Tongue (tissue), 2 donors: Measurements from ENCODE around the gene MEGF9. TPM values are rescaled to one million over a fixed set of nuclear protein-coding genes. Genes with fewer than 3 reads are reported as not detected.

Source experiments
- DNase-seq: peaks from one replicate; pipeline ENCODE4 v3.0.0-alpha.2; 2015
- total RNA-seq: library from RNA; depleted of rRNA; stranded (reverse); fragments of >200 nt; gene quantifications from one replicate; pipeline ENCODE4 v1.2.3, GENCODE V29; 2014

Gene MEGF9
- total RNA-seq, 1 donor from 2014 or later = 14.4 TPM

DNA sequence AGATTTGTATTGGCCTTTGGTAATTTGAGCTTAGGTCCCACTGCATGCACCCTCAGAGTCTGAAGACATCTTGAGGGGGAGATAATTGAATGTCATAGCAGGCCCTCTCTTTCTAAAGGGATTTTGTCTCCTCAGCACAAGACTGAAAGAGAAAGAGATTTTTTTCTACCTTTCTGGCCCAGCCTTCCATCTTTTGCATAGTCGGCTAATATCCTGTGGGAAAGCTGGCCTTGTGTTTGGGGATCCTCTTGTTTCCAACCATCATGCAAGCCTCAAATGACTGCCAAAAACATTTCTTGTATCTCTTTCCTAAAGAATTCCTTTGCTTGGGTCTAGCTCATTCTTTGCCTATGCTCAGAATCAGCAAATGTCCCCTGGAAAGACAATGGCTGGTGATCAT is 92.3 kb downstream of the MEGF9 start:
- no peak for DNase-seq

- DNase-seq = peak; percentile 84
These were observed 94.3 kb downstream of the MEGF9 start for GRCh38 chr9:120619751-120620655.

GRCh38 chr9:120616966-120617935 is 97.0 kb downstream of the MEGF9 start:
- no peak for DNase-seq

DNA sequence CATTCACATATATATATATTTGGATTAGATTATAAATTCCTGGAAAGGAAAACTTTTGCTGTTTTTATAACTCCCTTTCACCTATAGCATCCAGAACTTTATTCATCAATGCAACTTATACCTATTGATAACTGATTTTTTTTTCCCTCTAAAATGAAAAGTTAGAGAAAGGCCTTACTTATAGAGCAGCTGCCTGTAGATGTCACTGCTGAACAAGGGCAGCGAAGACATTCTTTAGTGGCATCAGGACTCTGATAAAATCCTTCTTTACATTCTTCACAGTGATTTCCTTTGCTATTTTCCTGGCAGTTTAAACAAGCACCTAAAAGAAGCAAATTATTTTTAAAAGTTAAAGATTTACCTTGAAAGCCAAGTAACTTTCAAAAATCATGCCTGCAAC is 102.1 kb downstream of the MEGF9 start:
- no peak for DNase-seq

- no peak for DNase-seq
These were observed 102.6 kb downstream of the MEGF9 start for GRCh38 chr9:120611690-120612068.

GRCh38 chr9:120610975-120611689 is 103.1 kb downstream of the MEGF9 start:
- DNase-seq = no peak

- DNase-seq = no peak
These were observed 104.6 kb downstream of the MEGF9 start for GRCh38 chr9:120609636-120610035.

- no peak for DNase-seq
These were observed 105.8 kb downstream of the MEGF9 start for GRCh38 chr9:120608421-120608820.

- no peak for DNase-seq
These were observed 110.7 kb downstream of the MEGF9 start for GRCh38 chr9:120603591-120603990.

GRCh38 chr9:120603010-120603409 is 111.3 kb downstream of the MEGF9 start:
- no peak for DNase-seq

- no peak for DNase-seq
These were observed 120.4 kb downstream of the MEGF9 start for GRCh38 chr9:120593955-120594277.

- no peak for DNase-seq
These were observed 120.9 kb downstream of the MEGF9 start for GRCh38 chr9:120593250-120593954.

GRCh38 chr9:120592210-120592609 is 122.1 kb downstream of the MEGF9 start:
- no peak for DNase-seq

- peak; percentile 42 for DNase-seq
These were observed 126.9 kb downstream of the MEGF9 start for GRCh38 chr9:120587328-120587727.

GRCh38 chr9:120583958-120584369 is 130.3 kb downstream of the MEGF9 start:
- peak; percentile 91 for DNase-seq

DNA sequence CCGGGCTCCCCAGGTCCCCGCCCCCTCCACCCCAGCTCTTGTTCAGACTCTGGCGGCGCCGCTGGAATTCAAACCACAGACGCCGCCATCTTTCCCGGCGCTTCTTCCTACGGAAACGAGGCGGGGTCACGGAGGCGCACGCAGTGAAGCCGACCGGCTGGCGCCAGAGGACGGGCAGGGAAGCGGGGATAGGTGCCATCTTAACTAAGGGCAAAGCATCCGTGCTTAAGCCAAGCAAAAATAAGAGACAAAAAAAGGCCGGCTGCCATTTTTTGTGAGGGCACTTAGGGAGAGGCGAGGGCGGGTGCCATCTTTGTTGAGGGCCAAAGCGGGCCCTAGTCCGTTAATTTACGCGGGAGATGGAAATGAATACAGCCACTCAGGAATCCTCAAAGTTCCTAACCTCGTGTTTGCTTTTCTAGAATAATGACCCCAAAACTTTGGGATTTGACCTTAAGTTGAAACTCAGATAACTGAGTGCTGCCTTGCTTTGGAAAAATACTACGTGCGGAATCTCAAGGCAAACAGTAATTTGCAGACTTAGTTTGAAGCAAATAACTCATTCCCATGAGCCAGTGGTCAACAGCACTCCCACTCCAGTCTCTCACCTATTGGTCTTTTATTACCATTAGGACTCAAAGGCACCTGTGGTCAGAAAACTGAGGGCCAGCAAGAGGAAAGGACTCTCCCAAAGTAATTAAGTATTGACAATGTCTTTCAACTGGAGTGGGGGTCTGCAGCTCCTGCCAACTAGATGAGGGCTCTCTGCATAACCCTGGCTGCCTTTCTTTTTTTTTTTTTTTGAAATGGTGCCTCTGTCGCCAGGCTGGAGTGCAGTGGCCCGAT is 134.0 kb downstream of the MEGF9 start, which contains the start of gene CDK5RAP2:
Gene CDK5RAP2 (minus strand): TSS at position 117 of the 846 bp plus-strand sequence. CDS start 189 bp downstream, outside the sequence.
- DNase-seq = peak; percentile 99

- DNase-seq = peak; percentile 11
These were observed 134.9 kb downstream of the MEGF9 start for GRCh38 chr9:120579139-120580050.

- DNase-seq = no peak
These were observed 139.8 kb downstream of the MEGF9 start for GRCh38 chr9:120574473-120574872.

DNA sequence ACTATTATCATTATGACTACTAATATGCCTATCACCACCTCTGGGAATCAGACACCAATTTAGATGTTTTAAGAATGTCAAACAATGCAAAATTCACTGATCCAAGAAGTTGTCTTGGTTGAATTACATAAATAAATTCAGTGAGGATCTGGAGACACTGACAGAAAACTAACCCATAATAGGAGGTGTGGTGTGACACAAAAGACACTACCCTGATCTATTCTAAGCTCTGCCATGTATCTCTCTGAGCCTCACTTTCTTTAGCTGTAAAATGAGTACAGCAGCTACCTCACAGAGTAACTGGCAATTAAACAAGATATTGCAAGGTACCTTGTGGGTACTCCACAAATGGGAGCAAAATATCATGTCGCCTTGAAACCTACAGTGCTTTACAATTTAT is 141.8 kb downstream of the MEGF9 start:
- no peak for DNase-seq
